NCI-H2196 (cell line): Measurements from ENCODE around the gene NINJ2.

Experiments
- DNase-seq: peaks from one replicate; lab custom pipeline; 2025; ENCODE audit not compliant: unreplicated experiment; lab: John Stamatoyannopoulos, UW

The NINJ2 gene

GRCh38 chr12:535396-535795 is 127.8 kb downstream of the NINJ2 start:
- no peak for DNase-seq

- no peak for DNase-seq
Measured at GRCh38 chr12:534216-534615, 129.0 kb downstream of the NINJ2 start.

DNA sequence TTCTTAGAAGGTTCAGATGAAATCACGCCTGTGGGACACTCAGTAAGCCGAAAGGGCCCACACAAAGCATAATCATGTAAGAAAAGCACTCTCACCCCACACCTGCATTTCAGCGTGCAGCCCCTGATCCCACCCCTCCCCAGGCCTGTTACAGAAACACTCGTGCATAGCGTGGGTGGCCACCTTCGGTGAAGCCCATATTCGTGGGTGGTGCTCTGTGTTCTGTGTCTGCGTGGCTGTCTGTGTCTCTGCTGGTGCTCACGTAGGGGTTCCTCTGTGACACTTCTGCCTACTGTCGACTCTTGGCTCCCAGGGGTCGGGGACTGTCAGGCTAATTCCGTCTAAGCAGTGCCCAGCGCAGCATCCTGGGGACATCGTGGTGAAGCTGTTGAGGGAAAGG is 129.5 kb downstream of the NINJ2 start:
- no peak for DNase-seq

DNA sequence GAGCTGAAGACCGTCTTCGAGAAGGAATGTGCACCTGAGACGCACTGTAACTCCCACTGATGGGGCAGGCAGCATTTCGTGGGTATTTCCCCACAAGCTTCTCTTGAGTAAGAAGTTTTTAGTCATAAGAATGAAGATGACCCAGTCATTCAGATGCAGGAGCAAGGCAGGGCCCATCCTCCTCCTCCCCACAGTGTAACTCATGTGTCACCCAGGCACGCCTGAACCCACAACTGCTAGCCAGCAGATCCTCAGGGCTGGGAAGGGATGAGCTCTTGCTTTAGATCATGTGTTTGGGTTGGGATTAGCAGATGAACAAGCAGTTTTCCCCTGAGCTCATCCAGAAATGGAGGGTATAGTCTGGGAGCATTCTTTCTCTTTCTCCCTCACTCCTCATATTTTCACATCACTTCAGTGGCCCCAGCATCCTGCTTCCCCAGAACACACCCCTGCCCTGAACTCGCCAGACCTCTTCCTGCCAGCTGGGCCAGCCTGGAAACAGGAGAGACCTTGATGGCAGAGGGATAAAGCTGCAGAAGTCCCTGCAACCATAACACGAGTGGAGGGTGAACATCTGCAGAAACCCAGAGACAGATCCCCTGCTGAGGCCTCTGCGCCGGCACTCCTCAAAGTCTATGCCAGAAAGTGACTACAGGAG is 130.2 kb downstream of the NINJ2 start:
- no peak for DNase-seq

- no peak for DNase-seq
Measured at GRCh38 chr12:531951-532585, 131.2 kb downstream of the NINJ2 start.

DNA sequence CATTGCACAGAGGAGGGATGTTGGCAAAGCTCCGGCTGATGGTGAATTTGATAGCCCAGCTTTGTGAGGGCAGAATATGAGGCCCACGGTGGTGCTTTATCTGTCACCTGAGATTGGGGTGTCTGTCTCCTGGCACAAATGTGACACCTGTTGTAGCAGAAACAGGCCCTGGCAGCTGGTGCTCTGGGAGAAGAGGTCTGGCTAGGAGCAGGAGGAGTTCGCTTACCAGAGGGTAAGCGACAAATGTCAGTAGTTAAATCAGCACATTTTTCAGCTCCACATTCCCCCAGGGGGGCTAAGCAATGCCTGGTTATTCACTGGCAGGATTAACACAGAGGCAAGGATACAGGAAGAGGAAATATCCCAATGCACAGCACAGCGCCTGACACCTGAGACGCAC is 132.4 kb downstream of the NINJ2 start:
- DNase-seq: no peak

GRCh38 chr12:530308-530707 is 132.9 kb downstream of the NINJ2 start:
- DNase-seq: no peak

DNA sequence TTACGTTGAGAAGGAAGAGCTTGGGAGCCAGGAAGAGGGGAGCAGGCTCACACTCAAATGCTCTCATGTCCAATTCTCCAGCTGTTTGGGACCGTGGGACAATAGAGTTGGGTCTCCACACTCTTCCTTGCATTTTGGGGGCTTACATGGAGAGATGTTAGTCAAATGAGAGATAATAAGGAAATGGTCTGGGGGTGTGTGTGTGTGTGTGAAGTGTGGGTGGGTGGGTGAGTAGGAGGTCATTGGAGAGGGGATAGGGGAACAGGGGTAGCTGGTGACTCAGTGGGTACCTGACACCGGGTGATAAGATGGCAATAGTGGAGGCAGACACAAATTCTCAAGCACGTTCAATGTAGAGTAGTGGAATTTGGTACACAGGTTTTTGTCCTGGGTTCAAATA is 135.5 kb downstream of the NINJ2 start:
- no peak for DNase-seq

GRCh38 chr12:527241-527640 is 136.0 kb downstream of the NINJ2 start:
- no peak for DNase-seq

GRCh38 chr12:526089-526488 is 137.2 kb downstream of the NINJ2 start:
- no peak for DNase-seq

DNA sequence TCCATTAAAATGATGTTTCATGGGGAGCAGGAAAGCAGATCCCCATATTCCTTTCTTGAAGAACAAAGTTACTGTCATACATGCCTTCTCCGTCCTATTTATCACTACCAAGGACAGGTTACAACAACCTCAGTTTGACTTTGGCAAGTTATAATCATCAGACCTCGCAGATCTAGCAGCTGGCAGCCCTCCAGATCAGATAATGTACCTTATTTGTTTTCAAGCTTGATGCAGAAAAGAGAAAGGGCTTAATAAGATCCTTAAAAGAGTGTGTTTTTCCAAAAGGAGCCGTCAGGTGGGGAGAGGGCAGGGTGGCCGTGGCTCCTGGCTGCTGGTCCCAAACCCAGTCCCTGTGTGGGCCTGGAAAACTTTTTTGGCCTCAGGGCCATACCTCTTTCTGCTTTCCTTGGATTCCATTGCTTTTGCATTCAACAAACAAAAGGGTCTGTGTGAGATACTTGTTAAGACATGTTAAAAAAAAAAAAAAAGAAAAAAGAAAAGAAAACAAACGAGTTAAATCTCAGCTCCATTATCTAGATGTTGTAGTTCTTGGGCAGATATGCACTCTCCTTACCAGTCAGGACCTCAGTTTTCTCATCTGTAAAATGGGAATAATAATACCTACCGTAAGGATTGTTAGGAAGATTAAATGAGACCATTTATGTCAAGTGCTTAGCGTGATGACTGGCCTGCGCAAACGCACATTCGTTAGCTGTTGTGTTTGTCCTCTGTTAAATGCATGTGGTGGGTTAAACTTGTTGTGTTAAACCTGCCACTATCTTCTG is 138.9 kb downstream of the NINJ2 start:
- DNase-seq: peak; percentile 9

DNA sequence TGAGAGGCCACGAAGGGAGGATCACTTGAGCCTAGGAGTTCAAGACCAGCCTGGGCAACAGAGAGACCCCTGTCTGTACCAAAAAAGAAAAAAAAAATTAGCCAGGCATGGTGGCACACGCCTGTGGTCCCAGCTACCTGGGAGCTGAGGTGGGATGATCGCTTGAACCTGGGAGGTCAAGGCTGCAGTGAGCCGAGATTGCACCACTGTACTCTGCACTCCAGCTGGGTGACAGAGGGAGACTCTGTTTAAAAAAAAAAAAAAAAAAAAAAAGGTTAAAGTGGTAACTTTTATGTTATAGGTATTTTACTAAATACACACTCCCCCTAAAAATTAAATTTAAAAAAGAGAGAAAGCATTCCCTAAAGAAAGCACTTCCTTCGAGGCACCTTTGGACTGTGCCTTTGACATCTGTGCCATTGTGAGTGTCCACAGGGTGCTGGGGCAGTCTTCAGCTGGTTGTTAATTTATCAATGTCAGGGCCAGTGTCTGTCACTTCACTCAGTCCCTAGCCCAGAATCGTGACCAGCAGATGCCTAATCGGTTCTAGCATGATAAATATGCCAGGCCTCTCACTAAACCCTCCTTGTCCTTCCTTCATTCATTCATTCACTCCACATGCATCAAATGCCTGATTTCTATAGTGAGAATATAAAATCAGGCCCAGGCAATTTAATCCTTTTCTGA is 140.4 kb downstream of the NINJ2 start:
- no peak for DNase-seq

GRCh38 chr12:520119-520518 is 143.1 kb downstream of the NINJ2 start:
- DNase-seq: no peak

- no peak for DNase-seq
Measured at GRCh38 chr12:517538-517937, 145.7 kb downstream of the NINJ2 start.
